GOT3 (cell line): Measurements from ENCODE around the gene ZNF658.
"Not testable (repeated sequence)": the region's sequence is repeated elsewhere in the genome, so short reads cannot be mapped to it uniquely, and the experiment has no call there.

Experiments used
- DNase-seq: peaks from one replicate; lab custom pipeline; 2025; ENCODE audit warnings: mixed read lengths; lab: John Stamatoyannopoulos, UW

ZNF658 gene

GRCh38 chr9:66900490-66901131, at the start of gene ZNF658:
Gene ZNF658 (plus strand): TSS chr9:66900725. CDS start chr9:66903562, 2,837 bp downstream.
- DNase-seq = not testable (repeated sequence)

- not testable (repeated sequence) for DNase-seq
Measured at GRCh38 chr9:66861732-66862131, 38.8 kb upstream of the ZNF658 start.

- DNase-seq = not testable (repeated sequence)
Measured at GRCh38 chr9:66868660-66869059, 31.9 kb upstream of the ZNF658 start.

GRCh38 chr9:66880605-66881004, 19.9 kb upstream of the ZNF658 start:
- DNase-seq = not testable (repeated sequence)

- DNase-seq = not testable (repeated sequence)
Measured at GRCh38 chr9:66881847-66882246, 18.7 kb upstream of the ZNF658 start.

GRCh38 chr9:66890334-66890733, 10.2 kb upstream of the ZNF658 start:
- not testable (repeated sequence) for DNase-seq

- DNase-seq = not testable (repeated sequence)
Measured at GRCh38 chr9:66901141-66901540, 616 bp downstream of the ZNF658 start.

GRCh38 chr9:66909560-66909959, 9.0 kb downstream of the ZNF658 start:
- DNase-seq = not testable (repeated sequence)

- DNase-seq = not testable (repeated sequence)
Measured at GRCh38 chr9:66920072-66920471, 19.5 kb downstream of the ZNF658 start.

GRCh38 chr9:66936194-66936870, 35.8 kb downstream of the ZNF658 start:
- DNase-seq = not testable (repeated sequence)

- DNase-seq = not testable (repeated sequence)
Measured at GRCh38 chr9:66937662-66938061, 37.1 kb downstream of the ZNF658 start.

- DNase-seq = not testable (repeated sequence)
Measured at GRCh38 chr9:66938322-66938721, 37.8 kb downstream of the ZNF658 start.

- not testable (repeated sequence) for DNase-seq
Measured at GRCh38 chr9:66939878-66940830, 39.6 kb downstream of the ZNF658 start.

GRCh38 chr9:66942400-66943155, 42.1 kb downstream of the ZNF658 start:
- not testable (repeated sequence) for DNase-seq

- not testable (repeated sequence) for DNase-seq
Measured at GRCh38 chr9:66952576-66952975, 52.1 kb downstream of the ZNF658 start.
